Activated naive CD8-positive, alpha-beta T cell (primary cell): ENCODE measurements around the gene ZNF106.

ENCODE experiments used
- H3K27ac Mint-ChIP-seq: one replicate; pipeline ENCODE4 v1.8.0; 2021; ENCODE audit warnings: mixed read lengths
- H3K27me3 Mint-ChIP-seq: one replicate; pipeline ENCODE4 v1.8.0; 2021; ENCODE audit warnings: mixed read lengths
- H3K36me3 Mint-ChIP-seq: one replicate; pipeline ENCODE4 v1.8.0; 2021; ENCODE audit warnings: mixed read lengths
- H3K4me1 Mint-ChIP-seq: one replicate; pipeline ENCODE4 v1.8.0; 2021; ENCODE audit warnings: low read depth, mixed read lengths
- H3K4me3 Mint-ChIP-seq: one replicate; pipeline ENCODE4 v1.8.0; 2021; ENCODE audit warnings: mild to moderate bottlenecking, mixed read lengths
- H3K9me3 Mint-ChIP-seq: one replicate; pipeline ENCODE4 v1.8.0; 2021; ENCODE audit warnings: low read depth, mixed read lengths

The ZNF106 gene

GRCh38 chr15:42375252-42375651, 115.7 kb downstream of the ZNF106 start:
- H3K9me3 Mint-ChIP-seq = peaks cover 13% of the 10 kb centered on the region
- H3K36me3 Mint-ChIP-seq = peaks cover 10% of the 10 kb centered on the region
- H3K27ac Mint-ChIP-seq = no peak overlapping the region
- H3K27me3 Mint-ChIP-seq = no peaks in the 10 kb centered on the region
- H3K4me3 Mint-ChIP-seq = no peak overlapping the region
- no peaks in the 10 kb centered on the region for H3K4me1 Mint-ChIP-seq

GRCh38 chr15:42374810-42375209, 116.1 kb downstream of the ZNF106 start:
- Mint-ChIP-seq H3K4me3 (no peak overlapping the region), H3K27ac (no peak overlapping the region), H3K27me3 (no peaks in the 10 kb centered on the region), H3K36me3 (peaks cover 10% of the 10 kb centered on the region), H3K4me1 (no peaks in the 10 kb centered on the region), H3K9me3 (peaks cover 13% of the 10 kb centered on the region)

GRCh38 chr15:42373936-42374335, 117.0 kb downstream of the ZNF106 start:
- H3K36me3 Mint-ChIP-seq = peaks cover 6% of the 10 kb centered on the region
- H3K4me3 Mint-ChIP-seq = no peak overlapping the region
- no peaks in the 10 kb centered on the region for H3K4me1 Mint-ChIP-seq
- H3K9me3 Mint-ChIP-seq = peaks cover 10% of the 10 kb centered on the region
- no peaks in the 10 kb centered on the region for H3K27me3 Mint-ChIP-seq
- no peak overlapping the region for H3K27ac Mint-ChIP-seq

GRCh38 chr15:42373274-42373673, 117.7 kb downstream of the ZNF106 start:
- Mint-ChIP-seq H3K4me1 (no peaks in the 10 kb centered on the region), H3K36me3 (peaks cover 3% of the 10 kb centered on the region), H3K27ac (no peak overlapping the region), H3K9me3 (peaks cover 5% of the 10 kb centered on the region), H3K27me3 (no peaks in the 10 kb centered on the region), H3K4me3 (no peak overlapping the region)

- Mint-ChIP-seq H3K4me3 (no peak overlapping the region), H3K9me3 (no peaks in the 10 kb centered on the region), H3K27me3 (no peaks in the 10 kb centered on the region), H3K27ac (no peak overlapping the region), H3K36me3 (peaks cover 3% of the 10 kb centered on the region), H3K4me1 (no peaks in the 10 kb centered on the region)
Measured at GRCh38 chr15:42371096-42371495, 119.8 kb downstream of the ZNF106 start.

GRCh38 chr15:42368096-42368495, 122.8 kb downstream of the ZNF106 start:
- Mint-ChIP-seq H3K27ac (no peak overlapping the region), H3K4me1 (no peaks in the 10 kb centered on the region), H3K36me3 (peaks cover 9% of the 10 kb centered on the region), H3K4me3 (no peak overlapping the region), H3K27me3 (no peaks in the 10 kb centered on the region), H3K9me3 (no peaks in the 10 kb centered on the region)

GRCh38 chr15:42367041-42367440, 123.9 kb downstream of the ZNF106 start:
- H3K4me3 Mint-ChIP-seq = no peak overlapping the region
- no peak overlapping the region for H3K27ac Mint-ChIP-seq
- no peaks in the 10 kb centered on the region for H3K4me1 Mint-ChIP-seq
- H3K36me3 Mint-ChIP-seq = peaks cover 11% of the 10 kb centered on the region
- no peaks in the 10 kb centered on the region for H3K9me3 Mint-ChIP-seq
- no peaks in the 10 kb centered on the region for H3K27me3 Mint-ChIP-seq

GRCh38 chr15:42365921-42366550, 124.9 kb downstream of the ZNF106 start:
- Mint-ChIP-seq H3K27ac (no peak overlapping the region), H3K36me3 (peaks cover 11% of the 10 kb centered on the region), H3K4me1 (no peaks in the 10 kb centered on the region), H3K27me3 (no peaks in the 10 kb centered on the region), H3K4me3 (no peak overlapping the region), H3K9me3 (no peaks in the 10 kb centered on the region)

- no peaks in the 10 kb centered on the region for H3K4me1 Mint-ChIP-seq
- no peak overlapping the region for H3K27ac Mint-ChIP-seq
- peaks cover 10% of the 10 kb centered on the region for H3K36me3 Mint-ChIP-seq
- H3K9me3 Mint-ChIP-seq = no peaks in the 10 kb centered on the region
- H3K27me3 Mint-ChIP-seq = no peaks in the 10 kb centered on the region
- H3K4me3 Mint-ChIP-seq = no peak overlapping the region
Measured at GRCh38 chr15:42364529-42364928, 126.4 kb downstream of the ZNF106 start.

GRCh38 chr15:42363942-42364341, 127.0 kb downstream of the ZNF106 start:
- Mint-ChIP-seq H3K27me3 (no peaks in the 10 kb centered on the region), H3K4me3 (no peak overlapping the region), H3K27ac (no peak overlapping the region), H3K4me1 (no peaks in the 10 kb centered on the region), H3K9me3 (no peaks in the 10 kb centered on the region), H3K36me3 (peaks cover 12% of the 10 kb centered on the region)

GRCh38 chr15:42363487-42363886, 127.5 kb downstream of the ZNF106 start:
- no peak overlapping the region for H3K4me3 Mint-ChIP-seq
- no peaks in the 10 kb centered on the region for H3K4me1 Mint-ChIP-seq
- H3K36me3 Mint-ChIP-seq = peaks cover 12% of the 10 kb centered on the region
- H3K27ac Mint-ChIP-seq = no peak overlapping the region
- no peaks in the 10 kb centered on the region for H3K27me3 Mint-ChIP-seq
- no peaks in the 10 kb centered on the region for H3K9me3 Mint-ChIP-seq
